ENCODE measurements around the gene RELN.

Gene RELN

GRCh38 chr7:103764901-103765300 is 224.6 kb downstream of the RELN start:
- CTCF ChIA-PET = interaction anchor here (0.6 kb wide), 1 partner anchor 317 kb away, joined by 3 read pairs; no protein-coding TSS in a partner anchor
- POLR2A ChIA-PET = no interaction called here
- H3K4me3 ChIP-seq (ENCODE audit: low read depth, low read length) = no peak overlapping the region
- no peaks in the 10 kb centered on the region for H3K36me3 ChIP-seq (ENCODE audit: control insufficient read depth in 2 of 2, insufficient read depth in 1 of 2, low read length in 2 of 2)
- no peak for TF ChIP-seq REST (tag by site-specific recombination; IDR thresholded peaks at IDR 0.05)
- no peak for TF ChIP-seq ZNF610 (tag by site-specific recombination; IDR thresholded peaks at IDR 0.05; ENCODE audit: borderline replicate concordance)
- no peak for TF ChIP-seq ZNF701 (tag by site-specific recombination; IDR thresholded peaks at IDR 0.05)
- no peak overlapping the region for H3K27ac ChIP-seq (ENCODE audit: extremely low read depth, low read depth, low read length)
- no peaks in the 10 kb centered on the region for H3K9me3 ChIP-seq (ENCODE audit: control insufficient read depth, insufficient read depth, low read depth, low read length)
- no peaks in the 10 kb centered on the region for H3K4me1 ChIP-seq (ENCODE audit: control insufficient read depth, insufficient read depth, low read length)

- no peaks in the 10 kb centered on the region for H3K4me1 ChIP-seq (ENCODE audit: control insufficient read depth, insufficient read depth, low read length)
- H3K4me3 ChIP-seq (ENCODE audit: low read depth, low read length) = no peak overlapping the region
- no peak overlapping the region for H3K27ac ChIP-seq (ENCODE audit: extremely low read depth, low read depth, low read length)
- no peaks in the 10 kb centered on the region for H3K36me3 ChIP-seq (ENCODE audit: control insufficient read depth in 2 of 2, insufficient read depth in 1 of 2, low read length in 2 of 2)
- no peaks in the 10 kb centered on the region for H3K9me3 ChIP-seq (ENCODE audit: control insufficient read depth, insufficient read depth, low read depth, low read length)
- ChIA-PET POLR2A (no interaction called here), CTCF (no interaction called here)
- TF ChIP-seq ZBTB8A (tag by site-specific recombination; IDR thresholded peaks at IDR 0.05) = no peak
- no peak for TF ChIP-seq ZNF558 (tag by site-specific recombination; IDR thresholded peaks at IDR 0.05)
- no peak for TF ChIP-seq ATF2 (tag by site-specific recombination; IDR thresholded peaks at IDR 0.05; ENCODE audit: low read depth)
- no peak for TF ChIP-seq ZNF76 (tag by site-specific recombination; IDR thresholded peaks at IDR 0.05; ENCODE audit: borderline replicate concordance, low read depth)
- TF ChIP-seq CTCF (tag by site-specific recombination; IDR thresholded peaks at IDR 0.05) = no peak
- no peak for TF ChIP-seq ZNF624 (tag by site-specific recombination; IDR thresholded peaks at IDR 0.05)
- TF ChIP-seq KLF17 (tag by site-specific recombination; IDR thresholded peaks at IDR 0.05) = no peak
- TF ChIP-seq ZNF548 (tag by site-specific recombination; IDR thresholded peaks at IDR 0.05) = no peak
- TF ChIP-seq ZNF311 (tag by site-specific recombination; IDR thresholded peaks at IDR 0.05; ENCODE audit: borderline replicate concordance) = no peak
- TF ChIP-seq ZNF175 (tag by site-specific recombination; IDR thresholded peaks at IDR 0.05) = no peak
Measured at GRCh38 chr7:103762877-103763276, 226.6 kb downstream of the RELN start.

GRCh38 chr7:103762065-103762760 is 227.2 kb downstream of the RELN start:
- Histone ChIP-seq H3K36me3 (ENCODE audit: control insufficient read depth in 2 of 2, insufficient read depth in 1 of 2, low read length in 2 of 2) (no peaks in the 10 kb centered on the region), H3K4me3 (ENCODE audit: low read depth, low read length) (no peak overlapping the region), H3K9me3 (ENCODE audit: control insufficient read depth, insufficient read depth, low read depth, low read length) (no peaks in the 10 kb centered on the region), H3K4me1 (ENCODE audit: control insufficient read depth, insufficient read depth, low read length) (no peaks in the 10 kb centered on the region), H3K27ac (ENCODE audit: extremely low read depth, low read depth, low read length) (no peak overlapping the region)
- CTCF ChIA-PET = no interaction called here
- POLR2A ChIA-PET = no interaction called here
- TF ChIP-seq ZNF792 (tag by site-specific recombination; IDR thresholded peaks at IDR 0.05) (no peak), TSHZ1 (tag by site-specific recombination; IDR thresholded peaks at IDR 0.05; ENCODE audit: borderline replicate concordance) (no peak), ZNF221 (tag by site-specific recombination; IDR thresholded peaks at IDR 0.05; ENCODE audit: borderline replicate concordance) (no peak), ZNF404 (tag by site-specific recombination; IDR thresholded peaks at IDR 0.05) (no peak), ZSCAN16 (tag by site-specific recombination; IDR thresholded peaks at IDR 0.05) (no peak), ZNF16 (tag by site-specific recombination; IDR thresholded peaks at IDR 0.05; ENCODE audit: low read depth) (no peak), ZNF24 (tag by site-specific recombination; IDR thresholded peaks at IDR 0.05) (no peak), ZNF660 (tag by site-specific recombination; IDR thresholded peaks at IDR 0.05) (no peak)

Measured in HEK293 (cell line).